SH-SY5Y (cell line): Measurements from ENCODE around the gene MAP3K5.

ENCODE experiments used
- GATA2 ChIP-seq: IDR thresholded peaks from 2 replicates; pipeline ENCODE4 v1.6.1; 2011; ENCODE audit warnings: mild to moderate bottlenecking, low read depth, low read length
- GATA3 ChIP-seq: IDR thresholded peaks from 2 replicates; pipeline ENCODE4 v1.6.1; 2011; ENCODE audit warnings: low read depth, mild to moderate bottlenecking, low read length, moderate library complexity

- TF ChIP-seq GATA2, result no peak
- TF ChIP-seq GATA3, result no peak
Observed at GRCh38 chr6:136647363-136647852, 144.9 kb downstream of the MAP3K5 start.
